VCaP (cell line): ENCODE data around the gene STYXL1.
A peak's percentile ranks its signal among the peaks of the same experiment; 100 is the strongest.
"Not testable (repeated sequence)": the region's sequence is repeated elsewhere in the genome, so short reads cannot be mapped to it uniquely, and the experiment has no call there.

Experiments used
- H3K27ac ChIP-seq: fragments of 450-650 bp; 2 replicates; pipeline ENCODE4 v1.5.1; 2017
- CTCF ChIP-seq: fragments of 450-650 bp; conservative IDR thresholded peaks from 2 replicates; pipeline ENCODE4 v1.5.1; 2017; ENCODE audit warnings: mild to moderate bottlenecking, moderate library complexity

The STYXL1 gene

GRCh38 chr7:76020031-76020714 lies 27.6 kb downstream of the STYXL1 start:
- peak; percentile 84 for TF ChIP-seq CTCF
- no peak overlapping the region for H3K27ac ChIP-seq

- not testable (repeated sequence) for H3K27ac ChIP-seq
Observed at GRCh38 chr7:76018520-76018919, 29.3 kb downstream of the STYXL1 start.

- no peak overlapping the region for H3K27ac ChIP-seq
- TF ChIP-seq CTCF: no peak
Observed at GRCh38 chr7:76016191-76016947, 31.4 kb downstream of the STYXL1 start.

- no peak for TF ChIP-seq CTCF
- no peak overlapping the region for H3K27ac ChIP-seq
Observed at GRCh38 chr7:76011442-76011861, 36.3 kb downstream of the STYXL1 start.

GRCh38 chr7:76009672-76010600 lies 37.9 kb downstream of the STYXL1 start:
- H3K27ac ChIP-seq: no peak overlapping the region
- no peak for TF ChIP-seq CTCF

GRCh38 chr7:76008156-76008687 lies 39.6 kb downstream of the STYXL1 start:
- no peak for TF ChIP-seq CTCF
- no peak overlapping the region for H3K27ac ChIP-seq

GRCh38 chr7:76005004-76005403 lies 42.8 kb downstream of the STYXL1 start:
- H3K27ac ChIP-seq: not testable (repeated sequence)

GRCh38 chr7:76003351-76003750 lies 44.4 kb downstream of the STYXL1 start:
- TF ChIP-seq CTCF: no peak
- H3K27ac ChIP-seq: no peak overlapping the region
